ENCODE measurements around the gene KCNQ1.

DNA sequence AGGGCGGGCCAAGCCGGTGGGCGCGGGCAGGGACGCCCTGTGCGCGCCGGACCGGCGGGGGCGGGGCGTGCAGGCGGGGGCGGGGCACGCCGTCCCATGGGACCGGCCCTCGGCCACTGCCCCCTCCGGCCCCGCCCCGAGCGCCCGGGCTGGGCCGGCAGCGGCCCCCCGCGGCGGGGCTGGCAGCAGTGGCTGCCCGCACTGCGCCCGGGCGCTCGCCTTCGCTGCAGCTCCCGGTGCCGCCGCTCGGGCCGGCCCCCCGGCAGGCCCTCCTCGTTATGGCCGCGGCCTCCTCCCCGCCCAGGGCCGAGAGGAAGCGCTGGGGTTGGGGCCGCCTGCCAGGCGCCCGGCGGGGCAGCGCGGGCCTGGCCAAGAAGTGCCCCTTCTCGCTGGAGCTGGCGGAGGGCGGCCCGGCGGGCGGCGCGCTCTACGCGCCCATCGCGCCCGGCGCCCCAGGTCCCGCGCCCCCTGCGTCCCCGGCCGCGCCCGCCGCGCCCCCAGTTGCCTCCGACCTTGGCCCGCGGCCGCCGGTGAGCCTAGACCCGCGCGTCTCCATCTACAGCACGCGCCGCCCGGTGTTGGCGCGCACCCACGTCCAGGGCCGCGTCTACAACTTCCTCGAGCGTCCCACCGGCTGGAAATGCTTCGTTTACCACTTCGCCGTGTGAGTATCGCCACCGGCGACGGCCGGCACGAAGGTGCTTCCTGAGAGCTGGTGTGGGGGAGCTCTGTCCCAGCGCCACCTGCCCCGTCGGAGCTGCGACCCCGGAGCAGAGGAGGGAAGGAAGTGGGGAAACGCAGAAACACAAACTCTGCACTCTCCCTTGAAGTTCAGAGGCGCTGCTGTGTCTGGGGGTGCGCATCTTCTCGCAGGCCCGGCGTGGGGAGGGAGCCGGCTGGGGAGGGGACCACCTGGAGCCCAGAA is at the start of gene KCNQ1:
- TF ChIP-seq, protein P1, sequence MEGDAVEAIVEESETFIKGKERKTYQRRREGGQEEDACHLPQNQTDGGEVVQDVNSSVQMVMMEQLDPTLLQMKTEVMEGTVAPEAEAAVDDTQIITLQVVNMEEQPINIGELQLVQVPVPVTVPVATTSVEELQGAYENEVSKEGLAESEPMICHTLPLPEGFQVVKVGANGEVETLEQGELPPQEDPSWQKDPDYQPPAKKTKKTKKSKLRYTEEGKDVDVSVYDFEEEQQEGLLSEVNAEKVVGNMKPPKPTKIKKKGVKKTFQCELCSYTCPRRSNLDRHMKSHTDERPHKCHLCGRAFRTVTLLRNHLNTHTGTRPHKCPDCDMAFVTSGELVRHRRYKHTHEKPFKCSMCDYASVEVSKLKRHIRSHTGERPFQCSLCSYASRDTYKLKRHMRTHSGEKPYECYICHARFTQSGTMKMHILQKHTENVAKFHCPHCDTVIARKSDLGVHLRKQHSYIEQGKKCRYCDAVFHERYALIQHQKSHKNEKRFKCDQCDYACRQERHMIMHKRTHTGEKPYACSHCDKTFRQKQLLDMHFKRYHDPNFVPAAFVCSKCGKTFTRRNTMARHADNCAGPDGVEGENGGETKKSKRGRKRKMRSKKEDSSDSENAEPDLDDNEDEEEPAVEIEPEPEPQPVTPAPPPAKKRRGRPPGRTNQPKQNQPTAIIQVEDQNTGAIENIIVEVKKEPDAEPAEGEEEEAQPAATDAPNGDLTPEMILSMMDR (IDR thresholded peaks at IDR 0.05; ENCODE audit: insufficient read depth, low read length, poor library complexity, severe bottlenecking), result no peak
- TF ChIP-seq EZH2phosphoT487 (conservative IDR thresholded peaks at IDR 0.05; ENCODE audit: low read length), result no peak
